HepG2 (cell line): Measurements from ENCODE around the gene SPACDR. TPM values are rescaled to one million over a fixed set of nuclear protein-coding genes. Genes with fewer than 3 reads are reported as not detected.

Experiments
- ARID3A ChIP-seq: IDR thresholded peaks from 2 replicates; pipeline ENCODE4 v1.6.1; 2012; ENCODE audit warnings: low read depth, low read length, improper control_type of control experiment
- CC2D1A ChIP-seq: sonication (generic); formaldehyde crosslinking; IDR thresholded peaks from 2 replicates; pipeline ENCODE4 v1.8.1; 2023; ENCODE audit warnings: mild to moderate bottlenecking, missing genetic modification reagents
- DMTF1 ChIP-seq: sonication (generic); formaldehyde crosslinking; IDR thresholded peaks from 2 replicates; pipeline ENCODE4 v1.4.0; 2020; ENCODE audit warnings: mild to moderate bottlenecking, missing genetic modification reagents
- DPF2 ChIP-seq: sonication (generic); formaldehyde crosslinking; IDR thresholded peaks from 2 replicates; pipeline ENCODE4 v1.4.0; 2020; ENCODE audit warnings: mild to moderate bottlenecking, low read depth, missing genetic modification reagents, borderline replicate concordance
- GATAD1 ChIP-seq: IDR thresholded peaks from 2 replicates; pipeline ENCODE4 v1.6.1; 2016; ENCODE audit warnings: missing genetic modification reagents, missing compliant biosample characterization
- HHEX ChIP-seq: IDR thresholded peaks from 2 replicates; pipeline ENCODE4 v1.6.1; 2016; ENCODE audit warnings: control low read depth
- JUNB ChIP-seq: sonication (generic); formaldehyde crosslinking; IDR thresholded peaks from 2 replicates; pipeline ENCODE4 v1.8.0; 2022; ENCODE audit warnings: missing genetic modification reagents, mild to moderate bottlenecking, borderline replicate concordance
- LCORL ChIP-seq, 2 experiments: fragments of 450-650 bp in 1 of 2; sonication (generic) in 1 of 2; formaldehyde crosslinking in 1 of 2; IDR thresholded peaks; 2 replicates each; pipeline versions ENCODE4 v1.5.0 to v1.6.1; 2017 to 2020; ENCODE audit warnings: antibody characterized with exemption in 1 of 2, missing genetic modification reagents in 1 of 2
- MIXL1 ChIP-seq: IDR thresholded peaks from 2 replicates; pipeline ENCODE4 v1.6.1; 2016
- MTF1 ChIP-seq: sonication (generic); formaldehyde crosslinking; IDR thresholded peaks from 2 replicates; pipeline ENCODE4 v1.5.0; 2020; ENCODE audit warnings: missing genetic modification reagents
- NONO ChIP-seq, 2 experiments: fragments of 450-650 bp in 1 of 2; sonication (generic) in 1 of 2; formaldehyde crosslinking in 1 of 2; IDR thresholded peaks in 1 of 2; conservative IDR thresholded peaks in 1 of 2; 2 replicates each; pipeline versions ENCODE4 v1.6.1 to v1.8.0; 2017 to 2022; ENCODE audit warnings: mild to moderate bottlenecking in 1 of 2, missing genetic modification reagents in 1 of 2, moderate library complexity in 1 of 2
- PHF20 ChIP-seq: sonication (generic); formaldehyde crosslinking; IDR thresholded peaks from 2 replicates; pipeline ENCODE4 v1.5.0; 2020; ENCODE audit warnings: mild to moderate bottlenecking, missing genetic modification reagents
- REST ChIP-seq, 2 experiments: IDR thresholded peaks; 2 replicates each; pipeline ENCODE4 v1.6.1; 2011 to 2012; ENCODE audit warnings: low read length in 2 of 2, borderline replicate concordance in 1 of 2, low read depth in 1 of 2, mild to moderate bottlenecking in 1 of 2, moderate library complexity in 1 of 2
- ZNF564 ChIP-seq: sonication (generic); formaldehyde crosslinking; IDR thresholded peaks from 2 replicates; pipeline ENCODE4 v1.8.1; 2023; ENCODE audit warnings: mild to moderate bottlenecking, missing genetic modification reagents
- ZNF570 ChIP-seq: sonication (generic); formaldehyde crosslinking; IDR thresholded peaks from 2 replicates; pipeline ENCODE4 v1.4.0; 2020; ENCODE audit warnings: mild to moderate bottlenecking, missing genetic modification reagents, borderline replicate concordance
- polyA plus RNA-seq, 8 experiments: library from polyadenylated mRNA; depleted of rRNA in 3 of 8; stranded (reverse) in 7 of 8; unstranded in 1 of 8; fragments of >200 nt; fragmentation: Illumina TruSeq in 4 of 8; extraction: Trizol in 4 of 8; gene quantifications; 2 replicates each; pipeline versions ENCODE4 v1.2.1 to v1.2.3, GENCODE V29; 2011 to 2016; ENCODE audit warnings: low read depth in 4 of 8, missing spikeins in 1 of 8, mixed read lengths in 1 of 8; ENCODE audit not compliant: insufficient read depth in 1 of 8
- total RNA-seq, 5 experiments: library from RNA; depleted of rRNA; stranded (reverse); fragments of >200 nt; fragmentation: Illumina TruSeq; extraction: Trizol; gene quantifications; 2 replicates each; pipeline ENCODE4 v1.2.3, GENCODE V29; 2016; ENCODE audit warnings: low read depth in 1 of 5
- TF ChIP-seq, protein P1 (sequence below): sonication (generic); formaldehyde crosslinking; IDR thresholded peaks from 2 replicates; pipeline ENCODE4 v1.4.0; 2020; ENCODE audit warnings: missing genetic modification reagents; ENCODE audit errors: not compliant biosample characterization
- TF ChIP-seq, protein P2 (sequence below): sonication (generic); formaldehyde crosslinking; IDR thresholded peaks from 2 replicates; pipeline ENCODE4 v1.4.0; 2020; ENCODE audit warnings: missing genetic modification reagents

Gene SPACDR
- total and polyA plus RNA-seq, 2 of the 13 experiments (the other 11 are each of a cell fraction or from before 2014, with no cell fraction given): 0.41 TPM; not detected in 1

GRCh38 chr7:100444311-100445278, 19.5 kb downstream of the SPACDR start (continued):
- TF ChIP-seq, protein P1, sequence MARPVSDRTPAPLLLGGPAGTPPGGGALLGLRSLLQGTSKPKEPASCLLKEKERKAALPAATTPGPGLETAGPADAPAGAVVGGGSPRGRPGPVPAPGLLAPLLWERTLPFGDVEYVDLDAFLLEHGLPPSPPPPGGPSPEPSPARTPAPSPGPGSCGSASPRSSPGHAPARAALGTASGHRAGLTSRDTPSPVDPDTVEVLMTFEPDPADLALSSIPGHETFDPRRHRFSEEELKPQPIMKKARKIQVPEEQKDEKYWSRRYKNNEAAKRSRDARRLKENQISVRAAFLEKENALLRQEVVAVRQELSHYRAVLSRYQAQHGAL (CRISPR knock-in tag): peak; percentile 8
- TF ChIP-seq HHEX: peak; percentile 62; the same call in 1 of the 2 replicates
- peak; percentile 62; the same call in 1 of the 2 replicates for TF ChIP-seq ZNF564 (CRISPR knock-in tag)
- no peak for TF ChIP-seq NONO (IDR thresholded peaks at IDR 0.05)
- peak; percentile 92 for TF ChIP-seq NONO (CRISPR knock-in tag; conservative IDR thresholded peaks at IDR 0.05)
- TF ChIP-seq JUNB: no peak
- peak; percentile 16; the same call in 1 of the 2 replicates for TF ChIP-seq LCORL (IDR thresholded peaks at IDR 0.05)
- peak; percentile 88 for TF ChIP-seq LCORL (CRISPR knock-in tag; IDR thresholded peaks at IDR 0.05)
- TF ChIP-seq DMTF1 (CRISPR knock-in tag): no peak
- TF ChIP-seq REST (IDR thresholded peaks at IDR 0.05; ENCODE audit: borderline replicate concordance in 1 of 2, low read depth in 1 of 2, low read length in 2 of 2): peak in 1 of 2 experiments; percentile 37; a peak in 1 of 4 replicates
- TF ChIP-seq ARID3A: no peak; the same call in 1 of the 2 replicates
- TF ChIP-seq, protein P2, sequence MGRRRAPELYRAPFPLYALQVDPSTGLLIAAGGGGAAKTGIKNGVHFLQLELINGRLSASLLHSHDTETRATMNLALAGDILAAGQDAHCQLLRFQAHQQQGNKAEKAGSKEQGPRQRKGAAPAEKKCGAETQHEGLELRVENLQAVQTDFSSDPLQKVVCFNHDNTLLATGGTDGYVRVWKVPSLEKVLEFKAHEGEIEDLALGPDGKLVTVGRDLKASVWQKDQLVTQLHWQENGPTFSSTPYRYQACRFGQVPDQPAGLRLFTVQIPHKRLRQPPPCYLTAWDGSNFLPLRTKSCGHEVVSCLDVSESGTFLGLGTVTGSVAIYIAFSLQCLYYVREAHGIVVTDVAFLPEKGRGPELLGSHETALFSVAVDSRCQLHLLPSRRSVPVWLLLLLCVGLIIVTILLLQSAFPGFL: no peak
- peak; percentile 58 for TF ChIP-seq GATAD1 (CRISPR knock-in tag)
- no peak for TF ChIP-seq MTF1 (CRISPR knock-in tag)
- peak; percentile 45; the same call in 1 of the 2 replicates for TF ChIP-seq PHF20 (CRISPR knock-in tag)
- no peak for TF ChIP-seq CC2D1A (CRISPR knock-in tag)
- peak; percentile 77; the same call in 1 of the 2 replicates for TF ChIP-seq DPF2 (CRISPR knock-in tag)
- TF ChIP-seq MIXL1 (CRISPR knock-in tag): peak; percentile 72; the same call in 1 of the 2 replicates
- TF ChIP-seq ZNF570 (CRISPR knock-in tag): no peak
